Measurements from ENCODE around the gene LEFTY2.

The LEFTY2 gene

GRCh38 chr1:225928186-225929175 is 12.5 kb downstream of the LEFTY2 start:
- DNase-seq: no peak

GRCh38 chr1:225926551-225927113 is 14.4 kb downstream of the LEFTY2 start:
- DNase-seq: no peak

- peak; percentile 96 for DNase-seq
Observed at GRCh38 chr1:225923692-225924555, 17.1 kb downstream of the LEFTY2 start, which contains the start of gene PYCR2. Gene PYCR2 (minus strand): TSS chr1:225924250. CDS start chr1:225924110, 140 bp downstream.

GRCh38 chr1:225923381-225923691 is 17.7 kb downstream of the LEFTY2 start:
- no peak for DNase-seq

- no peak for DNase-seq
Observed at GRCh38 chr1:225921734-225922709, 19.0 kb downstream of the LEFTY2 start.

GRCh38 chr1:225919906-225920305 is 21.1 kb downstream of the LEFTY2 start:
- no peak for DNase-seq

- no peak for DNase-seq
Observed at GRCh38 chr1:225918280-225918679, 22.7 kb downstream of the LEFTY2 start.

GRCh38 chr1:225917536-225917935 is 23.5 kb downstream of the LEFTY2 start:
- no peak for DNase-seq

GRCh38 chr1:225917101-225917500 is 23.9 kb downstream of the LEFTY2 start:
- no peak for DNase-seq

- no peak for DNase-seq
Observed at GRCh38 chr1:225915538-225915991, 25.5 kb downstream of the LEFTY2 start.

GRCh38 chr1:225914947-225915346 is 26.1 kb downstream of the LEFTY2 start:
- DNase-seq: no peak

GRCh38 chr1:225914391-225914790 is 26.6 kb downstream of the LEFTY2 start:
- DNase-seq: no peak

GRCh38 chr1:225911191-225912130 is 29.6 kb downstream of the LEFTY2 start:
- DNase-seq: peak; percentile 69

GRCh38 chr1:225909477-225909876 is 31.5 kb downstream of the LEFTY2 start:
- DNase-seq: no peak

GRCh38 chr1:225908773-225909172 is 32.2 kb downstream of the LEFTY2 start:
- no peak for DNase-seq

- no peak for DNase-seq
Observed at GRCh38 chr1:225908013-225908640, 32.9 kb downstream of the LEFTY2 start.

- no peak for DNase-seq
Observed at GRCh38 chr1:225907341-225907740, 33.7 kb downstream of the LEFTY2 start.

GRCh38 chr1:225906467-225906866 is 34.6 kb downstream of the LEFTY2 start:
- DNase-seq: no peak

GRCh38 chr1:225903623-225904022 is 37.4 kb downstream of the LEFTY2 start:
- no peak for DNase-seq

Data from left hindlimb (tissue), 1 donor.